ENCODE results near the gene ZP3. TPM values are rescaled to one million over a fixed set of nuclear protein-coding genes. Genes with fewer than 3 reads are reported as not detected.

ZP3 gene
- total and polyA plus RNA-seq, 2 of the 13 experiments (the other 11 are each of a cell fraction or from before 2014, with no cell fraction given) = not detected

DNA sequence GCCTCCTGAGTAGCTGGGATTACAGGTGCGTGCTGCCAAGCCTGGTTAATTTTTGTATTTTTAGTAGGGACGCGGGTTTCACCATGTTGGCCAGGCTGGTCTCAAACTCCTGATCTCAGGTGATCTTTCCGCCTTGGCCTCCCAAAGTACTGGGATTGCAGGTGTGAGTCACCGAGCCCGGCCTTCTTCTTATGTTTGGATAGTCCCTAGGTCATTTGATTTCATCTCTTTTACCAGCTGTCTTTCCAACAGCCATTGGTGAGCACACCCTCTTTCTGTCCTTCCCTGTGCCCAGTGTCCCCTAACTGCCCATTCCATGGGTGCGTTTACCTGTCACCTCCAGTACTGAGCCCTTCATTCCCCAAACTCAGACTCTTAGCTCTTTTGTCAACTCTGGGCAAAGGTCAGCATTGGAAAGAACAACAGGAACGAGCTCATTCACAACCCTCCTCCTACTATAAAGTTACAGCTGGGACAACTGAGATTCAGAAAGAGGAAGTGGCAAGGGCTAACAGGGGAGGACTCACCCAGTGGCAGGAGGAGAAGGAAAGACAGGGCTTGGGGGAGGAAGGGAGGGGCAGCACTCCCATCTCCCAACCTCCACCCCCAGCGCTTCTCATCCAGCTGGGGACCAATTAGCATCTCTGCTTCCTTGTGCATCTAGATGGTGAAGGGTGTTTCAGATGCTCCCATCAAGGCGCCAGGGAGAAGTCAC lies 20.8 kb upstream of the ZP3 start (continued):
- TF ChIP-seq ZNF263 (CRISPR knock-in tag; IDR thresholded peaks at IDR 0.05) (peak; percentile 88), ZNF101 (CRISPR knock-in tag; IDR thresholded peaks at IDR 0.05; ENCODE audit: borderline replicate concordance, low read depth) (no peak), FOSL2 (CRISPR knock-in tag; IDR thresholded peaks at IDR 0.05) (peak; percentile 72), RXRB (CRISPR knock-in tag; IDR thresholded peaks at IDR 0.05; ENCODE audit: borderline replicate concordance) (0 out of 2 replicates have a peak, but pooled peaks have one; percentile 6), CCAR2 (optimal IDR thresholded peaks at IDR 0.05; ENCODE audit: low read depth, low read length) (no peak), ZMYM2 (CRISPR knock-in tag; IDR thresholded peaks at IDR 0.05) (peak; percentile 25; the same call in 1 of the 2 replicates), ZMAT3 (CRISPR knock-in tag; conservative IDR thresholded peaks at IDR 0.05) (no peak), ARNT2 (CRISPR knock-in tag; IDR thresholded peaks at IDR 0.05; ENCODE audit: low read depth) (no peak), BRCA1 (CRISPR knock-in tag; IDR thresholded peaks at IDR 0.05) (no peak), ELF3 (CRISPR knock-in tag; IDR thresholded peaks at IDR 0.05) (peak; percentile 42; the same call in 1 of the 2 replicates), ZNF781 (CRISPR knock-in tag; IDR thresholded peaks at IDR 0.05; ENCODE audit: borderline replicate concordance, not compliant biosample characterization) (no peak)
- TF ChIP-seq, protein P1, sequence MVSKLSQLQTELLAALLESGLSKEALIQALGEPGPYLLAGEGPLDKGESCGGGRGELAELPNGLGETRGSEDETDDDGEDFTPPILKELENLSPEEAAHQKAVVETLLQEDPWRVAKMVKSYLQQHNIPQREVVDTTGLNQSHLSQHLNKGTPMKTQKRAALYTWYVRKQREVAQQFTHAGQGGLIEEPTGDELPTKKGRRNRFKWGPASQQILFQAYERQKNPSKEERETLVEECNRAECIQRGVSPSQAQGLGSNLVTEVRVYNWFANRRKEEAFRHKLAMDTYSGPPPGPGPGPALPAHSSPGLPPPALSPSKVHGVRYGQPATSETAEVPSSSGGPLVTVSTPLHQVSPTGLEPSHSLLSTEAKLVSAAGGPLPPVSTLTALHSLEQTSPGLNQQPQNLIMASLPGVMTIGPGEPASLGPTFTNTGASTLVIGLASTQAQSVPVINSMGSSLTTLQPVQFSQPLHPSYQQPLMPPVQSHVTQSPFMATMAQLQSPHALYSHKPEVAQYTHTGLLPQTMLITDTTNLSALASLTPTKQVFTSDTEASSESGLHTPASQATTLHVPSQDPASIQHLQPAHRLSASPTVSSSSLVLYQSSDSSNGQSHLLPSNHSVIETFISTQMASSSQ (IDR thresholded peaks at IDR 0.05; ENCODE audit: low read depth) = no peak
- TF ChIP-seq, protein P1 (CRISPR knock-in tag; IDR thresholded peaks at IDR 0.05; ENCODE audit: borderline replicate concordance) = no peak
- TF ChIP-seq, protein P2, sequence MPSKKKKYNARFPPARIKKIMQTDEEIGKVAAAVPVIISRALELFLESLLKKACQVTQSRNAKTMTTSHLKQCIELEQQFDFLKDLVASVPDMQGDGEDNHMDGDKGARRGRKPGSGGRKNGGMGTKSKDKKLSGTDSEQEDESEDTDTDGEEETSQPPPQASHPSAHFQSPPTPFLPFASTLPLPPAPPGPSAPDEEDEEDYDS (CRISPR knock-in tag; IDR thresholded peaks at IDR 0.05) = no peak
- TF ChIP-seq, protein P3, sequence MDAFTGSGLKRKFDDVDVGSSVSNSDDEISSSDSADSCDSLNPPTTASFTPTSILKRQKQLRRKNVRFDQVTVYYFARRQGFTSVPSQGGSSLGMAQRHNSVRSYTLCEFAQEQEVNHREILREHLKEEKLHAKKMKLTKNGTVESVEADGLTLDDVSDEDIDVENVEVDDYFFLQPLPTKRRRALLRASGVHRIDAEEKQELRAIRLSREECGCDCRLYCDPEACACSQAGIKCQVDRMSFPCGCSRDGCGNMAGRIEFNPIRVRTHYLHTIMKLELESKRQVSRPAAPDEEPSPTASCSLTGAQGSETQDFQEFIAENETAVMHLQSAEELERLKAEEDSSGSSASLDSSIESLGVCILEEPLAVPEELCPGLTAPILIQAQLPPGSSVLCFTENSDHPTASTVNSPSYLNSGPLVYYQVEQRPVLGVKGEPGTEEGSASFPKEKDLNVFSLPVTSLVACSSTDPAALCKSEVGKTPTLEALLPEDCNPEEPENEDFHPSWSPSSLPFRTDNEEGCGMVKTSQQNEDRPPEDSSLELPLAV (CRISPR knock-in tag; conservative IDR thresholded peaks at IDR 0.05; ENCODE audit: low read depth) = no peak
